LHCN-M2 (cell line): ENCODE data around the gene BRD4. TPM values are rescaled to one million over a fixed set of nuclear protein-coding genes. Genes with fewer than 3 reads are reported as not detected.

Experiments
- DNase-seq: peaks from one replicate; pipeline ENCODE4 v3.0.0-alpha.2; 2012; ENCODE audit warnings: low read depth
- total RNA-seq: library from RNA; depleted of rRNA; stranded (reverse); fragments of >200 nt; gene quantifications from 2 replicates; pipeline ENCODE4 v1.2.3, GENCODE V29; 2014

BRD4 gene
- total RNA-seq, 1 experiment from 2014 or later = 15.6 TPM

DNA sequence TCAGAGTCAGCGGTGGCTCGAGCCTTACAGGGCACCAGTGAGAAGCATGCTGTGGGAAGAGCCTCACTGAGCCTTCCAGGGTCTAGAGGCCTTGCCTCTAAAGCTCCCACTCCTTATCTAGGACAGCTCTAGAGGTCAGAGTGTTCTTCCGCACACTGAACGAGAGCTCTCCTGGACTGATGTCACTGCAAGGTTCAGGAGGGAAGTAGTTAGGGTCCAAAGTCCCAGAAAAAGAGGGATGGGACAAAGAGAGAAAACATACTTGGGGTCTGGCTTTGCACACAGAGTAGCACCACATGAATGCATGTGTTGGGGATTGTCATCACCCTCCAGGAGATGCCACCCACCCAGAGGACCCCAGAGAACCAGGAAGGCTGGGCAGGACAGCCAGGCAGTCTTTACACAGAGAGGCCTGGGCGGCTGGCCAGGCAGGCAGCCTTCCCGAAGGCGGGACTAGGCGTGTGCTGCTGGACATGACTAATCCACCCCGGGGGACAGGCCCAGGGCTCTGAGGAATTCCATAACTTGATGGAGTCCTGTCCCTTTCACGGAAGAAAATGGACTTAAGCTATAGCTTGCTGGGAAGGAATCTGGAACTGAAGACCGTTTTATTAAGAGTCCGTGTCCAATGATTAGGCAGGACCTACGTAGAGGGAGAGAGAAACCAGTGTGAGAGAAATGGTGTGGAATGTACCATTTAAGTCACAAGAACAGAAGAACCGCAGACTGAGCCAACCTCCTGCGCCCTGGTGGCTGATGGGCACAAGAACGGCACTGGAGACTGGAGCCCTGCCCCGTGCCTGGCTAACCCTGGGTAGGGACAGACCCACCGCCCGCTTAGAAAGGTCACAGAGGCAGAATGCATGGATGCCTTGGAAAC is 83.5 kb downstream of the BRD4 start:
- DNase-seq = peak; percentile 87

DNA sequence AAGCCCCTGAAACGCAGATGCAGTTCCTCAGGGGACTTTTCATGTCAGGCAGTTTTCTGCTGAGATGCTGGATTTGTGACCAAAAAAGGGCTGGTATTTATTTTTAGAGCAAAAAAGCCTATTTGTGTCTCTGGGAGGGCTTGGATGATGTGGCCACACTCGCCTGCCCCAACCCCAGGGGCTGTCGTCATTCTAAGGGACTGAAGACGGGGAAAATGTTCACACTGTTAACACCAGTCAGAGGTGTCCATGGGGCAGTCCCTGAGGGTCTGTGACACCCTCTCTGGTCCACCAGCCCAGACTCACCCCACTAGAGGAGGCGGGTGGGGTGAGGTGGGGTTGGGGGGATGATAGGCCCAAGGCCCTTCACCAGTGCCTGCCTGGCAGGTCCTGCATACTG is 84.2 kb downstream of the BRD4 start:
- DNase-seq = no peak

DNA sequence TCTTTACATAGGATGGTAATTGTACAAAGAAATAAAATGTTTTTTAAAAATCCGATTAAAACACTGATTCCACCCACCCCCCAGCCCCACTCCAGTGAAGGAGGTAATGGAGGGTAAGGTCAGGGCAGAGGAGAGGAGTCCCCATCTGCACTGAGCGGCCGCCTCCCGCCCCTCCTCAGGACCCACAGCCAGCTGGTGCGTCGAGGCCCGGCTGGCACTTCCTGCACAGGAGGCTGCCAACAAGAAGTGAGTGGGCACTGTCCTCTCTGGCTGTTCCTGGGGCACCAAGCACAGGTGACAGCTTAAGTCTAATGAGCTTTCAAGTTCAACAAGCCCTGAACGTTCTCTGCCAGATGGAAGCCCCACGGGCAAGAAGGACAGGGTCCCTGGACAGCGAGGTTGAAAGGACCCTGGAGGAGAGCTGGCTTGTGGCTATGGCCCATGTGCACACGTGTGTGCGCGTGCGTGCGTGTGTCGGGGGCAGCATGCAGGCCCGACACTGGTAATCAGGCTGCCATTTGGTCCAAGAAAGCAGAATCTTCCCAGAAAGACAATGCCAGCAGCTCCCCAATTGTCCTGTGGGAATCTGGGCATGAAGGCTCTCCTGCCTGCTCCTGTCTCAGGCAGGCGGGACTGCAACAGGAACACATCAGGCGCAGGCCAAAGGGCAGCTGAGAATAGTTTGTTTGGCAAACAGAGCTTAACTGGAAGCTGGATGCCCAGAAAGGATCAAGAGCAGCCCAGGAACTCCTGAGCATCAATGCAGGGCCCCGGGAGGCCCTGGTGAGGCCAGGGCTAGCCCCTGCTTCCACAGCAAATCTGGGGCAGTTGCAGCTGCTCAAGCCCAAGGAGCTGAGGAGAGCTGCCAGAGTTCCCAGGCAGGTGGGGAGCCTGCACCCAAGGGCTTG is 85.0 kb downstream of the BRD4 start:
- peak; percentile 14 for DNase-seq

DNA sequence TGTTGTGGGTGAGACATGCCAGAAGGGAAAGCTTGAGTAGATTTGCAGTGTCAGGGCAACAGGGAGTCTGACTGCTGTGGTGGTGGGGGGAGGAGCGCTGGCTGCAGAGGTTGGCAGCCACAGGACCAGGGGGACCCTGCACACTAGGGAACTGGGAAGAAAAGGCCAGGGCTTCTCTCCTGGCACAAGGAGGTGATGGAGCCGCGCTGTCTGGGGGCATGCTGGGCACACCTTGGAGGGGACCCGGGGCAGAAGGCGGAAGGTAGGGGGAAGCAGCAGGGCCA is 86.2 kb downstream of the BRD4 start:
- DNase-seq = no peak

DNA sequence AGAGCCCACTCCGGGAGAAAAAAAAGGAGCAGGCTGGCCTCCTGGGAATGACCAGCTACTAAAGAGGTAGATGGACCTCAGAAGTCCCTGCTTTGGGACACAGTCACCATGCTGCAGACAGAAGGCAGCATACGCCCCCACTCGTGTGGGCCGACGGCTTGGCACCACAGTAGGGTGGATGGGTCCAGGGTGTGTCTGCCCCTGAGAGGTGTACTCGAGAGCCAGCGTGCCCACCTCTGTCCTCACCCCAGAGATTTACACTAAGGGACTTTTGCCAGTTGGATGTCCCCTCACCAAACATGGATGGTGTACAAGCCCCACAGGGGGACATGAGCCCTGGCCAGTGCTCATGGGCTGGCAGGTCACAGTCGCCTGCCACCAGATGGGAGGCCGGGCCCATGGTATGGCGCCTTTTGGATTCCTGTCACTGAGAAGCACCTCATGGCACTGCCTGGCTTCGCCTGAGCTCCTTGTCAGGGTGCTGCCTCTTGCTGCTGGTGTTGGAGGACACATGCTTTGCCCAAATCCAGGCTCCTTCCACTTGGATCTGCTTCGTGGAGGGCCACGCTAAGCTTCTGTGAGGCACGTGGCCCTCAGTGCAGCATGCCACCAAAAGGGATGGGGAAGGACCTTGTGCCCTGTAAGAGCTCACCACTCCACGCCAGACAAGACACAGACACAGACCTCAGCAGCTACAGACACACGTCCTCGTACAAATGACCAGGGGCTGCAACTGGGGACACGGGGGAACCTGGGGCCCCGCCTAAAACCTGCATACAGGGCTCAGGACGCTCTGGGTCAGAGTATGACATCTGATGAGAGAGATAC is 86.8 kb downstream of the BRD4 start:
- DNase-seq = no peak

DNA sequence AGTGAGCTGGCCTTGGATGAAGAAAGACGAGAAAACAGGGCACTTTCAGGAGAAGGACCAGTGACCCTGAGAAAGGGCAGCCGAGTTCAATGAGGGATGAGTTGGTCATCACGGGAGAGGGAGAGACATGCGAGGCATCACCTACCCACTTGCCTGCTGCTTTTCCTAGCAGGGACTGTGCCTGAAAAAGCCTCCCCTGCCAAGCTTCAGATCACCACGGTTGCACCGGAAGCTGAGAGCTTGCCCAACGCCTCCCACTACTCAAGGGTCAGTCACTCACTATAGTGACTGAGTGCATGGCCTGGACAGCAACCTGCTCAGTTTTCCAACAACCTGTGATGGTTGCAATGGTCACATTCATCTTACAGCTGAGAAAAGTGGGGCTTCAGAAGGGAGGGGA is 87.5 kb downstream of the BRD4 start:
- DNase-seq = no peak

DNA sequence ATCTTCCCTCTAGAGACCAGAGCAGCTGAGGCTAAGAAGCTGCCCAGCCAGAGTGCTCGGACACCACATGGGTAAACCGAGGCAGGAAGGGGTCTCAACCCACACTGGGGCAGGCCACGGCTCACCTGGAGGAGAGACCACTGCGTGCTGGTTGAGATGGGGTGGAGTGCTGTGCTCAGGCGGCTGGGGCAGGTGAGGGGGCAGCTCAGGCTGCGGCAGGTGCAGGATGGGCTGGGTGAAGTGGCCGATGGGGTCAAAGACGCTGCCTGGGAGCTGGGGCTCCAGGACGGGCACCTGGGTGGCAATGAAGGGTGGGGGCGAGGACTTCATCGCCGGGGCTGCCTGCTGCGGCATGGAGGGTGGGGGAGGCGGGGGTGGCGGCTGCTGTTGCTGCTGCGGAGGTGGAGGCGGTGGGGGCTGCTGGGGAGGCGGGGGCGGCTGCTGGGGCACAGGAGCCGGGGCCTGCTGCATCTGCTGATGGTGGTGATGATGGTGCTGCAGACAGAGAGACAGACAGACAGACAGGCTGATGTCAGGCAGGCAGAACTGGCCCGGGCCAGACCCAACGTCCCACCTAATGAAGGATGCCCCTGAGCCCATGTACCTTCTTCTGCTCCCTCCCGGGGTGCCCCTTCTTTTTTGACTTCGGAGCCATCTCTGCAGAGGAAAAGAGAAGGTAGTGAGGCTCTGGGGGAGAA is 88.1 kb downstream of the BRD4 start:
- no peak for DNase-seq

DNA sequence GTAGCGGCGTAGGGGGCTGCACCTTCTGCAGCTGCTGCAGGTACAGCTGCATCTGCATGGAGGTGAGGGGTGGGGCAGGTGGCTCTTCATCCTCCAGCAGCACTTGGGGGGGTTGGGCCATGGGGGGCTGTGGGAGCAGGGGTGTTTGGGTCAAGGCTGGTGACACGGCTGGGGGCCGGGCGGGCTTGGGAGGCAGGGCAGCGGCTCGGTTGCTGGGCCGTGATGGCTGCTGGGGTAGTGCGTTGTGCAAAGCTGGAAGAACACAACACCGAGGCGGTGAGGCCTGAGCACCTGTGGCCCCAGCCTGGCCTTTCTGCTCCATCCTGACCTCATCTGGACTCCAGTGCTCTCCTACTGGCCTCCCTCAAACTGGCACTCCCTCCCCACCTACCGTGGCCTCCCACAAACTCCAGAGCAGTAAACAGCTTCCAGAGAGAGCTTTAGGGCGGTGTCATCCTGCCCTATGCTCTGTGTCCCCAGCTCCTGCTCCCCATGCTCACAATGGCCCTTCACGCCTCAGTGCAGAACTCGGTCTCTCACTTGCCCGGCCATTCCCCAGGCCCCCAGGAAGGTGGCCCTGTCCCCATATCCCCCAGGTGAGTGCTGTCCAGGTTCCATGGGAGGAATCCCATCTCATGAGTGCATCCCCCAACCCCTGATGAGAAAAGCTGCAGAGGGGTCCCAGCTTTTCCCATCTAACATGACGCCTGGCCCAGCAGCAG is 88.9 kb downstream of the BRD4 start:
- no peak for DNase-seq

DNA sequence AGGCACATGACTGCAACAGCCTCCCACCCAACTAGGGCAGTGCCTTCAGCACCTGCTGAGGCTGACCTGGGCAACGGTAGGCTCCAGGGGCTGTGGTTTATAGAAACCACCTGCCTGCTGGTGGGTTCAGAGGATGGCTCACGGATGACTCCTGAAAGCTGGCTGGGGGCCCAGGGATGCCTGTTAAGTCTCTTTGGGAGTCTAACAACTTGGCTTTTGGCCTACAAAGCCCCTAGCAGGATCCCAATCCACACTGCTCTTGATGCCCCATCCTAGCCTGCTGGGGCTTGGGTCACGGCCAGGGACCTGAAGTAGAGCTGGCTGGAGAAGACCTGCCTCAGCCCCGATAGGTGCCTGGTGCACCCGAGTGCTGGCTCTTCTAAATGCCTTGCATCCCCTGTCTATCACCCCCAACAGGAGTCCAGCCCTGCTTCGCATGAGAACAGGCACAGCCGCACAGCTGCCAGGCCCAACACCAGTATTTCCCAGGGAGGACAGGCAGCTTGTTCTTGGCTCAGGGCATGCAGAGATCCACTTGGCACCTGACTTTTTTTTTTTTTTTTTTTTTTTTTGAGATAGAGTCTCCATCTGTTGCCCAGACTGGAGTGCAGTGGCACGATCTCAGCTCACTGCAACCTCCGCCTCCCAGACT is 91.0 kb downstream of the BRD4 start:
- peak; percentile 19 for DNase-seq

DNA sequence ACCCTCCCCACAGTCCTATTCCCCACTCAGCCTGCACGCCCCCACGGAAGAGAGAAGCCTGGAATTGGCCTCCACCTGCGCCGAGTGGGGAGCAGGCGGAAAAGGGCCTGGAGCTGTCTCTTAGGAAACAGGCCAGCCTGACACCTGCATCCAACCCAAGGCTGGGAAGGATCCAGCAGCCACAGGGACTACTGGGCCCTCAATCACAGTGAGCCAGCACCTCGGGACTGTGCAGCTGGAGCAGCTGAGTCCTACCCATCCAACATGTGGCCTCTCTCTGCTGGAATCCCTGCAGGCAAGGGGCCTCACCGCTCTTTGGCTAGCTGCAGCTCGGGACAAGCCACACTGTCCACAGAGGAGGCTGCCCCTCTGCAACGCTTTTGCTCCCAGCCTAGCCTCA is 91.8 kb downstream of the BRD4 start:
- no peak for DNase-seq

DNA sequence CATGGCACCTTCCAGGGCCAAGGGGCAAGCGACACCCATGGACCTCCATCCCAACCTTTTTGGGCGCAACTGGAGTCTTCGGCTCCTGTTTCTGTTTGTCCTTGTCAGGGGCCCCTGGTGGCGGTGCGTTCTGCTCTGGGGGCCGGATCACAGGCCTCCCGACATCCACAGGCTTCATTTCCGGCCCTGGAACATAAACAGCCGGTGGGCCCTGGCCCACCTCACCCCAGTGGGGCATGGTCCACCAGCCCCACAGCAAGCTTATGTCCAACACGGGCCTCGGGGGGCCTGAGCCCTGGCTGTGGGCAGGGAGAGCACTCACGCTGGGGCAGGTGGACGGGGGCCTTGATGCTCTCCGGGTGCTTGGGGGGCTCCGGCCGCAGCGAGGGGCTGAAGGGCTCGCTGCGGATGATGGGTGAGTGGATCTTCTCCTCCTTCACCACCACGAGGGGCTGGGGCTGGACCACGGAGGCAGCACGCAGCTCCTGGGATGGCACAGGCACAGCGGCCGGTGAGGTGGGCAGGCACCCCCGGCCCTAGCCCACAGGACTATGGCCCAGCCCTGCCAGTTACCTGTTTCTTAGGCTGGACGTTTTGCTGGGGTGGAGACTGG is 92.9 kb downstream of the BRD4 start:
- no peak for DNase-seq

DNA sequence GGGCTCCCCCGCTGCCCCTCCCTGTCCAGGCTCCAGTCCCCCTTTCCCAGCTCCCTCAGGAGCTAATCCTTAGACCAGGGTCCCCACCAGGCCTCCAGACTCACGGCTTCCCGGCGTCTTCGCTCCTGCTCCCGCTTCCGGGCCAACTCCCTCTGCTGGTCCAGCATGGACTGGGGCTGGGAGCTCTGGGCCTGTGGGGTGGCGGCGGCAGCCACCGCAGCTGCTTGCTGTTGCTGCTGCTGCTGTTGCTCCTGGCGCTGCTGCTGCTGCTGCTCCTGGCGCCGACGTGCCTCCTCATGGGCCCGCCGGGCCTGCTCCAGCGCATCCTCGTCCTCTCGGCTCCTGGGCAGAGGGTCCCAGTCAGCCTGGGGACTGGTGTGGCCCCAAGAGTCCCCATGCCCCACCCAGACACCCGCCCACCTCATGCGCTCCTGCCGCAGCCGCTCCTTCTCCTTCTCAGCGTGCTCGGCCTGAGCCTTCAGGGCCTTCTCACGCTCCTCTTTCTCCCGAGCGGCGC is 93.6 kb downstream of the BRD4 start:
- DNase-seq = no peak

DNA sequence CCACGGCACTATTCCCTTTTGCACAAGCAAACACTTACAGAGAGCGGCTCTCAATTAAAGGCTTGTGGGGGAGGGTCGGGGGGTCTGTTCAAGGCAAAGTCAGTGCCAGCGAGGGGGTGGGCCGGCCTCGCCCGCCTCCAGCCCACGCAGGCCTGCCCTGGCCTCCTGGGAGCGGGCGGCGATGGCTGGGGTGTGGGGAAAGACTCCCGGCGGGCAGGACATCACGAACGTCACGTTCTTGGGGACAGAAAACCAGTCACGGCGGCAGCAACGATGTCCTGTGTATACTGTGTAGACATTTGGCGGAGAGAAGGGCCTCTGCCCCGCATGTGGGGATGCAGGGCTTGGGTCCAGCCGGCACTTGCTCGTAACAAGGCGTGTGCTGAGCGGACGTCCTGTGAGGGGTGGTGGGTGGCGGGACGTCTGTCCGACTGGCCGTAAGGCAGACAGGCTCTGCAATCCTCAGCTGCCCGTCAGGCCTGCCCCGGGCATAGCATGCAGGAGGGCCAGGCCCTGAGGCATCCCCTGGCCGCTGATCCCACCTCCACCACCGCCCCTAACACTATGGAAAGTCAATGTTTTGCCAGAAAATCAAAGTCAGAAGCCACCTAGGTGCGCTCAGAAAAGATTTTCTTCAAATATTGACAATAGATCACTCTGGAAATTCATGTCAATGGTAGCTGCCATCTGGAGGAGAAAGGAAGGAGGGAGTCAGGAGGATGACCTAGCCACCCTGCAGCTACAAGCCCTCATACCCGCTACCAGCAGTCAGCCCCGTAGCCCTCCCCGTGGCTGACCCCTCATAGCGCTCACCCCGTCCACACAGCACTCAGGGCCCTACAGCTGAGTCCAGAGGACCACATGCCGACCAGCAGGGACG is 94.3 kb downstream of the BRD4 start:
- DNase-seq = no peak

DNA sequence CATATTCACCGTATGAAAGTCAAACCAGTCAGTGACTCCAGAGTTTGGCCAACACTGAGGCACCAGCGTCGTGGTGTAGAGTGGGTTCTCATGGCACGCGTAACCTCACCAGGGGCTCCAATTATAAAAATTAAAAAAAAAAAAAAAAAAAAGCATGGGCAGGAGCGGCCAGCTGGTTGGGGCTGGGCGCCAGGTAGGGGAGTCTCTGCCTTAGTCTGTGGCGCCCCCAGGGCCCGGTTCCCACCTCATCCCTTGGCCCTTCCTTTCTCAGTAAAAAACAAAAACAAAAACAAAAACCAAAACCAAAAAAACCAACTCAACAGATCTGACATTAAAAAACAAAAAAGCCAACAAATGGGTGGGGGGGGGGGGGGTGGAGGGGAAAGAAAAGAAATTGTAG is 95.5 kb downstream of the BRD4 start:
- DNase-seq = no peak

DNA sequence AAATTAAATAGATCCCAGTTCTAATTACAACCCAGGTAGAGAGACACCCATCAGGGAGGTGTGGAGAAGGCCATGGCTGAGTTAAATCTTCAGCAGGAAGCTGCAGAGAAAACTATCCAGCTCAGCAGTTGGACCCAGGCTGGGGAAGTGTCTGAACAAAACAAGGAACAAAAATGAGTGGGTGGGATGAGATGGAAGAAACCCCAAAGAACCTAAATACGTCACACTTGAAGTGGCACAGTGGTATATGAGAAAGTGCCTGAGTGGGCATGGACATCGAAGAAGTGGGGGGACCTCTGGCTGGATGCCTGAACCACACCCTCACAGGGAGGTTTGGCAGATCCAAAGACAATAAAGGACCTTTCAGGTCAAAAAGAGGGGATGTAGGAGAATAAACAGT is 96.6 kb downstream of the BRD4 start:
- DNase-seq = no peak

DNA sequence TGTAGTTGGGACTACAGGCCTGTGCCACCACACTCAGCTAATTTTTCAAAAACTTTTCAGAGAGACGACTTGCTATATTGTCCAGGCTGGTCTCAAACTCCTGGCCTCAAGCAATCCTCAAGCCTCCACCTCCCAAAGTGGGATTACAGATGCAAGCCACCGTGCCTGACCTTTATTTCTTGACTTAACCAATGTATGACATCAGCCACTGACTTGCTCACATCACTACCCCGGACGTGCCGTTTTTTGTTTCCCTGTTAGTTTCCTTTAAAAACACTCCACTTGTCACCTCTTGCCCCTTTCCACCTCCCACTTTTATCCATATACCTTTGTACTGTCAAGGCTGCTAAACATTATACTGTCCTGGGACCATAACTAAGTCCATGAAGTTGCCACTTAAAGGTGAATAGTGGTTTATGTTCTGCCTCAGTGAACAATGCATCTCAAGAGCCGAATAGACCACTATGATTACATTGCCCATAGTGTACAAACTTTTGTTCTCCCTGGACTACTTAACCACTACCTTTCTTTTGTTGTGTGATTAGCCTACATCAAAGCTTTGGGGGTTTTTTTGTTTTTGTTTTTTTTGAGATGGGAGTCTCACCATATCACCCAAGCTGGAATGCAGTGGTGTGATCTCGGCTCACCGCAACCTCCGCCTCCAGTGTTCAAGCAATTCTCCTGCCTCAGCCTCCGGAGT is 97.8 kb downstream of the BRD4 start:
- no peak for DNase-seq

DNA sequence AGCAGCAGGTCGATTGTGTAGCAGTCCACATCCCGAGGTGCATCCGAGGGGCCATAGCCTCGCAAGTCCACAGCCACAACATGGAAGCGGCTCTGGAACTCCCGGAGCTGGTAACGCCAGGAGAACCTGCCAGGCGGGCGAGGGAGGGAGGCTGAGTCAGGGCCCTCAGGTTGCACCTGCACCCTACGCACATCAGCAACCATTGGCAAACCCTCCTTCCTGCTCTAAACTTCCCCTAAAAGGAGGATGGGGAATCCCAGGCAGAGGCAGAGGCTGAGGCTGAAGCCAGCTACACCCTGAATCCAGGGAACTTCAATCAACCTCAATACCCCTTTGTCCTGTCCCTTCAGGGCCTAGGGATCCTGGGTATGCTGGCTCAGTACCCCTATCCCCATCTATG is 101.1 kb downstream of the BRD4 start:
- no peak for DNase-seq

DNA sequence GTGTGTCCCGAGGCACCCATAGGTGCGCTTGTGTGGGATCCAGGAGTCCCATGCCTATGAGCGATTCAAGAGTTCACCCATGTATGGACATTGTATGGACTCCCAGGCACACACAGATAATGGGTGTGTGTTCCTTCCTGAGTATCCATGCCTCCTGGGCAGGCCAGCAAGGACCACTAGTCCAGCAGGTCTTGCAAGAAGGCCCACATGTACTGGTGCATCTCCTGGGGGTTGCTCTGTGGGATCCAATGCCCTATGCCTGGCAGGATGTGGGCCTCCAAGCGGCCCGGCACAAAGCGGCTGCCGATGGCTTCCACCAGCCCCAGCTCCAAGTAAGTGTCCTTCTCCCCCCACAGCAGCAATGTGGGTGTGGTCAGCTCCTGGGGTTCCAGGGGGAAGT is 105.1 kb downstream of the BRD4 start:
- no peak for DNase-seq
